Activated CD4-positive, CD25-positive, alpha-beta regulatory T cell treated with anti-CD3 and anti-CD28 coated beads, Interleukin-2, amount 50 U/mL, for 16 hours (primary cell): ENCODE measurements around the gene COX5A.

Source experiments
- DNase-seq: peaks from one replicate; pipeline ENCODE4 v3.0.0-alpha.2; 2020; ENCODE audit warnings: low read depth, low spot score

The COX5A gene

DNA sequence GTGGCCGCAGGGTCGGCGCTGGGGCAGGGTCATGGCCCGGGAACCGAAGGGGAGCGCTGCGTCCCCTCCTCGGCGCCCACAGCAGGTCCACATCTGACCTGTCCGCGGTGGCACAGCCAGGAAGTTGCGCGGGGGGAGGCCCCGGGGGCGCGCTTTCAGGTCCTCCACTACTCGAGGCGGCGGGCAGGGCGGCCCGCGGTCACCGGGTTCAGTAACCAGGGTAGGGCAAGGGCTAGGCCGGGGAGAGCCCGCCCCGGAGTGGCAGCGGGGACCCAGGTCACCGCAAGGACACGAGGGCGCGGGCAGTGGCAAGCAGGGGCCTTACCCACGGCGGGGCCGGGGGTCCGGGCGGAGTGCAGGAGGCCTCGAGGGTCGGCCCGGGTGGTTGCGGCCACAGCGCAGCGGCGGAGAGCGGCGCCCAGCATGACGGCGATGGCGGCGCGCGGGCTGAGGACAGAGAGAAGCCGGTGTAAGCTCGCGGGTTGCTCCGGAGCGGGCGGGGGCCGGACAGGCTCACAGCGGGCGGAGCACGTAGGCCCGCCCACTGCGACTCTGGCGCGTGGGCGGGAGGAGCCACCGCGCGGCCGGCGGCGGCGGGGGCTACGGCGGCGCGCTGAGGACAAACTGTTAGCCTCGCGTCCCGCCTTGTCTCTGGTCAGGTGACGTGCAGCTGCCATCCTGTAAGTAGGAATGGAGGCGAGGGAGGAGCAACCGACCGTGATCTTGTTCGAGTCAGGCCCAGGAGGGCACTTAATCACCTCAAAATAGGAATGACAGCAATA is at the start of gene COX5A:
Gene COX5A, minus strand, starts transcription at position 484 of the 782 bp plus-strand sequence. Its CDS starts 59 bp downstream, at position 425.
- DNase-seq: peak; percentile 86

DNA sequence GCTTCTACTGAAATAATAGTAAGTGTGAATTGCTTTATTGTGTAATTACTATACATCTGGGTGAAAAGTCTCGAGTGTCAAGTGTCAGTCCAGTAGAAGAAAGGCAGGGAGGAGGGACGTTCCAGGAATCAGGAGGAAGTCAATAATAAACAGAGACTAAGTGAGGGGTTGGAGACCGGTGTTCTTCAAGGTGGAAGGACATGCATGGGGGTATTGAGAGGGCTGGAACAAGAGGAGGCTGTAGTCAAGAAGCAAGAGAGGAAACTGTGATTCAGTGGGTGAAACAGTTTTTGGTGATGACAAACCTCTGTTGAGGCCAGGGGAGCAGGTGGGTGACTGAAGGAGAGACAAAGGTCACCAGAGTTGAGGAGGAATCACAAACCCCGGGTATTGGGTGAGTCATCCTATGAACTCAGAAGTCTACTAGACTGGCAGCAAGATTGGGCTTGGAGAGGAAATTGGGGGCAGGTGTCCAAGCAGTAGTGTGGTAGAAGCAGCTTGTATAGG is 45.9 kb upstream of the COX5A start:
- DNase-seq: no peak

DNA sequence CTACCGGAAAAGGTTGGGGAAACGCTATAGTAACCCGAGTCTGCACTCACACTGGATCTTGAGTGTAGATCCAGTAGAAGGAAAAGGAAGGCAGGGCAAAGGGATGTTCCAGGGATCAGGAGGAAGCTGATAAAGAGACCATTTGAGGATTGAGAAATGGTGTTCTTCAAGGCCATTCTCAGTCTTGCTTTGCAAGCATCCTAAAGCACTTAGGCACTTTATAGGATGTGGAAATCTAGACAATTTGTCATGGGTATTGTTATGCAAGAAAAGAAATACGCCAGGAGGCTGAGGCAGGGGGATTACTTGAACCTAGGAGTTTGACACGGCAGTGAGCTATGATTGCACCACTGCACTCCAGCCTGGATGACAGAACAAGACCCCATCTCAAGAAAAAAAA is 44.3 kb upstream of the COX5A start:
- no peak for DNase-seq

DNA sequence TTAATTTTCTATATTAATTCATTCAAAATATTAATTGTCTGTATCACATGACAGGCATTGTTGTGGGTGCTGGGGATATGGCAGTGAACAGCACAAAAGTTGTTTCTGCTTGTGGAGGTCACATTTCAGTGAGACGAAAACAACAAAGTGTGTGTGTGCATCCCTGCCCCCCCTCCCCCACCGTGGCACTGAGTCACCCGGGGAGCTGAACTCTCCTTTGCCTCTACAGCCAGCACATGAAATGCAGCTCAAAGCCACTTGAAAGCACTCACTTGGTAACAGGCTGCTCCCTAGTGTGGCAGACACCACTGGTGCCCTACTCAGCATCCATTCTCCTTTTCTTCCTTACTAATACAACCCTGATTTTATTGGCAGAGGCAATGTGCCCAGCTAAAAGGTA is 40.6 kb upstream of the COX5A start:
- DNase-seq: no peak

DNA sequence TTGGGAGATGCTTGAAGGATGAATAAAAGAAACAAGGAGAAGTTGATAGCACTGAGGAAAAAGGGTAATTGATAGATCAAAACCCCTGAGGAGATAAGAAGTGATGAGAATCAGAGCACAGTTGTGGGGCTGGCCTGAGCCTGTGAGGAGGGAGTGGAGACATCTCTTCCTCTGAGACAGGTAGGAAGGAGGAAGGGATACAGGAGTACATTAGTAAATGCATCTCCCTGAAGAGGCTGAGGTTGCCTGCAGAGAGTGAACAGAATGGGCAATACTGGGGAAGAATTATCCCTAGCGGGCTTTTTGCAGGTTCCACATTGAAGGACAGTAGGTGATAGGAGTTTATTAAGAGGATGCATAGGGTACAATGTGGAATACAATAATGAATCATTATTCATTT is 40.2 kb upstream of the COX5A start:
- no peak for DNase-seq

DNA sequence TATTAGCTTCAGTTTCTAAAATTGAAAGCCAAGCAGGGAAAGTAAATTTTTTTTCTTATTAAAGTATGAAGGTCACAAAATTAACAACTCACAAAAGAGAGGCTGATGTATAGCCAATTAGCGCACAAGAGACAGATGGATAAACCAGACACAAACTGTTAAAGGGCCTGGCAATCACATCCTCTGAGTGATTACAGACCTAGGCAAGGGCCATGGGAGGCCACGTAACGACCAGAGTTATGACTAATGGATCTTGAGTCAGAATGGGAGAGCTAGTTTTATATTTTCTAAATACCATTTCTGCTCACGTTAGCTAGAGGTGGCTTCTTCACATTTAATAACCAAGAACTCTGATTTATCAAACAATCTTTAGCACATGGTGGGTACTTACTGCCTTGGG is 39.7 kb upstream of the COX5A start:
- DNase-seq: no peak

DNA sequence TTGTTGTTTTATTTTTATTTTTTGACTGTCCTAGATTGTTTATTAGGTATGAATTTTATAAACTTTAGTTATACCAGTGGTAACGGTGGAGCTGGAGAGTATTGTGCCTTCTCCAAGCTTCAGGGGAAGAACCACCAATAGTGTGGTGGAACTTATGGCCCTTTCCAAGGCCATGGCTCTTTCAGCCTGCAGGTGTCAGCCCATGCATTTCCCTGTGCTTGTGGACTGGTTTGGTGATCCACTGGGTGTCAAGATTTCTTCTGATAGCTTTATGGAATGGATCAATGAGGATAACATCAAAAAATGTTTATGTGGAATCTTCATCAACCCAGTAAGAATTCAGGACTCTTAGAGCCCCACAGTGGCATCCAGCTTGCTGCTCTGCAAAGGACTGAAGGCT is 38.3 kb upstream of the COX5A start:
- DNase-seq: no peak

DNA sequence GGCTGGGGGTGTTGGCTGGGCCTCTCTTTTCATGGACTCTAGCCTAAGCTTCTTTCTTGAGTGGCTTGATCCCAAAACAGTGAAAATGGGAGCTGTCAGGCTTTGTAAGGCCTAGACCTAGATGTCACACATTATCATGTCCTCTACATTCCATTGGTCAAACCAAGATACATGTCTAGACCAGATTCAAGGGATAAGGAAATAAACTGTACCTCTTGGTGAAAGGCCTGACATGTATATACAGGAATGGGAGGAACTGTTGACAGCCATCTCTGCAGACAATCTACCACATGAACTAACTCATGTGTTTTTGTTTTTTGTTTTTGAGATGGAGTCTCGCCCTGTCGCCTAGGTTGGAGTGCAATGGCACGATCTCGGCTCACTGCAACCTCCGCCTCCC is 29.8 kb upstream of the COX5A start:
- DNase-seq: no peak

DNA sequence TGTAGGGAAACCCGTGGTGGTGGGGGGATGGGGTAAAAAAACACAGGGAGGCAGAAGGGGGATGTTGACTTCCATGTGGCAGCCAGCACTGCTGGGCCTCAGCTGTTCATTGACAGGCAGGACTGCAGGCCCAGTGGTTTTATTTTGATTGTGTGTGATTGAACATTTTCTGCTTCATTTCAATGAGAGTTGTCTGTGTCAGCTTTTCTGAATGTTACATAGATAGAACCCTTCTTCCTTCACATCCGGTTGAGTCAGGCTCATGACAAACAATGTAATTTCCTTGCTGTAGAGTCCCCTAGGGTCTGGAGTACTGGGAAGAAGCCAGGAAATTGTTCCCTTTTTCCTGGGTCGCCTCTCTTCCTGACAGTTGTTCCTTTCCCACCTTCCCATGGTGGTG is 26.9 kb upstream of the COX5A start:
- DNase-seq: no peak

DNA sequence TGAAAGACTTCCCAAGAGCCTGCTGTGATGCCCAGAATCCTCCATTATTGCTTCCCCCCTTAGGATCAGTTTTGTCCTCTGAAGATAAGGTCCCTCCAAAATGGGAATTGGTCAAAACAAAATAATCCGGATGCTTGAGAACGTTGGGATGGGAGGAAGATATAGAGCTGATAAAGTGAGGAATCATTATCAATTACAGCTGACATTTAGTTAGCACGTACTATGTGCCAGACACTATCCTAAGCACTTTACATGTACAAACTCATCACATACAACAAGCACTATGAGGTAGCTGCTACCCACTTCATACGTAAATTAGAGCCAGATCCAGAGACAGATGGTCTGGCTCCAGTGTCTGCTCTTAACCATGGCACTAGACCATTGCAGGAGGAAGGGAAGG is 25.3 kb upstream of the COX5A start:
- DNase-seq: no peak

DNA sequence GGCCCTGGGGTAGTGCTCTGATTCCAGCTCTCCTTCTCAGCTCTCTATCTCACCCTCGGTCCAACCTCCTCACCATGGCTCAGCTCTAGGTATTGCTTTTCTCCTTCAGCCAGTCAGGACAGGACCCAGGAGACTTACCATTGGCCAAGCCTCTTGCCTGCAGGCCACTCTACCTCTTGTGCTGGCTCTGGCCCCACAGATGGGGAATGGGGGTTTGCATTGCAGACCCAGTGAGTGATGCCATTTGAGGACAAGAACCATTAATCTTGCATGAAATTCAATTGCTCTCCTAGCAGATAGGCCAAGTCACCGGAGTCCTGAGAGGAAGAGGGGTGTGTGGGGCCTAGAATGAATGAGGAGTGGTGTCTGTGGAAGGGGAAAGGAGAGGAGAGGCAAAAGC is 24.8 kb upstream of the COX5A start:
- no peak for DNase-seq

DNA sequence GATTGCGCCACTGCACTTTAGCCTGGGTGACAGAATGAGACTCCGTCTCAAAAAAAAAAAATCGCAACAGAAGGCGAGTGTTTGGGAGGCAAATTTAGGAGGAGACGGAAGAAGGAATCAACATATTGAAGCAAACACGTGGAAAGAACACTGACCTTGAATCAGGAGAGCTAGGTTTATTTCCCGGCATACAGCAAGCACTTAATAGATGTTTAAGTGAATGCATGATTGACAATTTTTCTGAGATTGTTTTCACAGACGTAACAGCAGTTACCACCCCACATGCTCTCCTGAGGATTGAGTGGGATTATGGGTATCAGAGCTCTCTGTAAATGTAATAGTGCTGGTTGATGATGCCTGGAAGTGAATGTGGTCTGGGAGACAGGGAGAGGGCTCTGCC is 24.3 kb upstream of the COX5A start:
- DNase-seq: no peak

DNA sequence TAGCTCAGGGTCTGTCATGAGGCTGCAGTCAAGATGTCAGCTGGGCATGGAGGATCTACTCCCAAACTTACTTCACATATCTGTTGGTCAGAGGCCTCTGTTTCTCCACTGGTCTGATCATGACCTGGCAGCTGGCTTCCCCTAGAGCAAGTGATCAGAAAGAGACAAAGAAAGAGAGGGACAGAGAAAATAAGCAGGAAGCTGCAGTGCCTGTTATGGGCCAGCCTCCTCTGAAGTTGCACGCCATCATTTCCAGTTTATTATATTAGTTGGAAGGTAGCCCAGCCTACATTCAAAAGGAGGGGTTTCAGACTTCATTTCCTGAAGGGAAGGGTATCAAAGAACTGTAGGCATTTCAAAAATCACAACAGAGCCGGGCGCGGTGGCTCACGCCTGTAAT is 23.7 kb upstream of the COX5A start:
- DNase-seq: no peak

DNA sequence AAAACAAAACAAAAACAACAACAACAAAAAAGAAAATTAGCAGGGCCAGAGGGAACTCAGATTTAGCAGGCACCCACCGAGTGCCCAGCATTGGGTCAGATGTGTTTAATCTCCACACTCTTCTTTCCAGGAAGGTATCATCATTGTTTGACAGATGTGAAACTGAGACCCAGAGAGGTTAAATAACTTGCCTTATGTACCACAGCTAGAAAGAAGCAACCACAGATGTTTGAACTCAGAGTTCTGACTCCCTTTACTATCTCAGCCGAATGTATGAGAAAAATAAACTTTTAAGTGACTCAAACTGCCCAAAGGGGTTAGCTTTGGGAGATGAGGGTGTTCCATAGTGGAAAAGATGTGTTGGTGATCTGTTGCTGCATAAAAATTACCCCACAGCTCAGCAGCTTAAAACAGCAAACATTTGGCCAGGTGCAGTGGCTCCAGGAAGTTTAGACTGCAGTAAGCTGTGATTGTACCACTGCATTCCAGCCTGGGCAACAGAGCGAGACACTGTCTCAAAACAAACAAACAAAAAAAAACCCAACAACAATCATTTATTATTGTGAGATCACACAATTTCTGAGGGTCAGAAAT is 23.2 kb upstream of the COX5A start:
- no peak for DNase-seq

DNA sequence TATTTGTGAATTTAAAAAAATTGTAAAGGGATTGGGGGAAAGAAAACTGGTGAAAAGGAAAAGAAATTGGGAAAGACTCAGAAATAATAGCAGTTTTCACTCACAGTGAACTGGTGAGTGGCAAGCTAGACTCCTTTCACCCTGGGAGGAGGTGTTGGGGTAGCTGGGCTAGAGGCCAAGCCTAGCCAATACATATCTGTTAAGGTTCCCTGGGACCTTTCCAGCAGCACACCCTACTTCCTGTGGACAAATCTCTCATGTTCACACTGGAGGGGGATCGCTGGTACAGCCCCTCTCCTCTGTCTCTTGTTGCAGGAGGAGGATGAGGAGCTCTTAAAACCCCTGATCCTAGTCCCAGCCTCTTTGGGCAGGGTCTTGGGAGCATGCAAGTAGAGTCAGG is 22.4 kb upstream of the COX5A start:
- DNase-seq: no peak

DNA sequence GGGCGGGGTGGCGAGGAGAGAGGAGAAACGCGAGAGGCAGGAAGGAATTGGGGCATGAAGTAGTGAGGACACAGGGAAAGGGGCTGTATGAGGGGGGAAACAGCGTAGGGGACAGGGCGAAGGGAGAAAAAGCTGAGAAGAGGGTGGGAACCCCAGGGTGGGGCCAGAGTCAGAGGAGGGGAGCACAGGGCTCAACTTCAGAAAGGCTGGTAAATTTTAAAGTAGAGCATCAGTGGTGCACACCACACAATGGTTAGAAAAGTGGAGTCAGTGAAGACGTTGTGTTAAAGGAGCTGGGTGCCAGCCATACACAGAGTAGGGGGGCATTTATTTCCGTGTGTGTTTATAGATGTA is 21.7 kb upstream of the COX5A start:
- DNase-seq: no peak

DNA sequence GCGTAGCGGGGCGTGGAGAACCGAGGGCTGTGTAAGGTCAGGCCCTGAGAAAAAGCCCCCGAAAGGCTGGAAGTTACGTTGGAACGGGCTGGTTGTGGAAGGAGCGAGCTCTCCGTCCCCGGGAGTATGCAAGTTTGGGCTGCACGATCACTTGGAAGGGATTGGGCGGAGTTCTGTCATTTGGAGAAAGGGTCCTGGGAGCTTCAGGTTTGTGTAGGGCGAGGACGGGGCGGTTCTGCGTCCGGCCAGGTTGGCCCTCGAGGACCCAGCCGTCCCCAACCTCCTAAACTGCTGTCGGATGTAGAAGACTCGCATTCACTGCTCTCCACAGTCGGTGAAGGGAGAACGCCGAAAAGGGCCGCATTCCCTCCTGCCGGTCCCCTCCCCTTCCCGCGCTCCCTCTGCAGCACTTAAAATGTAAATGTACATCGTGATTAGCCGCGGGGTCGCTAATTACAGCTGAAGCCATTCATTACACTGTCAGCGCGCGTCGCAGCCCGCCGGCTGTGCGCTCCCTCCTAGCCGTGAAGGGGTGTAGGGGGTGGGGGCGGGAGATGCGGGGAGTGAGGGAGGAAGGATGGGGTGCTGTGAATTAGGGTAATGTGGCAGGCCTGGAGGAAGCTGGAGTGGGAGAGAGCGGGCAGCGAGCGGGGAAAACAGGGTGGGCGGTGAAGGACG is 21.2 kb upstream of the COX5A start:
- DNase-seq: no peak

DNA sequence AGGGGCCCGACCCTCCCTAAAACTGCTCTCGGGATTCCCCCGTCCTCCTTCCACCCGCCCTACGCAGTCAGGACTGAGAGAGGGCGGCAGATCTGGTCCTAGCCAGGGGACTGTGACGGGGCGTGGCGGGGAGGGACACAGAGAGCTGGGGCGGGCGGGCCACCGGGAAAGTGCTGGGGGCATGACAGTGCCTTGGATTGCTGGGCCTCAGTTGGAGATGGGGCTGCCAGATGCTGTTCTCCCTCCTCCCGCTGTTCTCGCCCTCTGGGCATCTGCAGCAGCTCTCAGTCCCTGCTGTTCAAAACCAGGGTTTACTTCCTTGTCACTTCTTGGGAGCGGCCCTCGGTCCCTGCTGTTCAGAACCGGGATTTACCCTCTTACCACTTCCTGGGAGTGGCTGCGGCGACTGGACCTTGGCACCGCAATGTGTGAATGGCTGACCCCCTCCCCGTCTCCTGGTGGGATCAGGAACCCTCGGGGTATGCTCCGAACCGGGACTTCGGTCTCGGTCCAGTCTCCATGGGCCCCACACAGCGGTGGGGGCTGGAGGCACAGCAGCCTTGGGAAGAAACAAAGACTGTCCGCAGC is 20.5 kb upstream of the COX5A start:
- DNase-seq: no peak

DNA sequence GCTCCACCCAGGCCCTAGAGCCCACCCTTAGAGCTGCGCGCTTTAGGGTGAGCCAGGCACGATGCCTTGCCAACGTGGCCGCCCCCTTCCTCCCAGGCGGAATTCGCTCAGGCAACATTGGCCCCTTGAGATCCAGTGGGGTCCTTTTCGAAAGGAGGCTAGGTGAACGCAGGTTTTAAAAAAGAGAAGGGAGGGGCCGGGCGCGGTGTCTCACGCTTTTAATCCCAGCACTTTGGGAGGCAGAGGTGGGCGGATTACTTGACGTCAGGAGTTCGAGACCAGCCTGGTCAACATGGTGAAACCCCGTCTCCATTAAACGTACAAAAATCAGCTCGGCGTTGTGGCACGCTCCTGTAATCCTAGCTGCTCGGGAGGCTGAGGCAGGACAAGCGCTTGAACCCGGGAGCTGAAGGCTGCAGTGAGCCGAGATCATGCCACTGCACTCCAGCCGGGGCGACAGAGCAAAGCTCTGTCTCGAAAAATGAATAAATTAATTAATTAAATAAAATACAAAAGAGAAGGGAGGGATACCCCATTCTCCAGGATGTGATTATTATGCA is 19.7 kb upstream of the COX5A start:
- no peak for DNase-seq

DNA sequence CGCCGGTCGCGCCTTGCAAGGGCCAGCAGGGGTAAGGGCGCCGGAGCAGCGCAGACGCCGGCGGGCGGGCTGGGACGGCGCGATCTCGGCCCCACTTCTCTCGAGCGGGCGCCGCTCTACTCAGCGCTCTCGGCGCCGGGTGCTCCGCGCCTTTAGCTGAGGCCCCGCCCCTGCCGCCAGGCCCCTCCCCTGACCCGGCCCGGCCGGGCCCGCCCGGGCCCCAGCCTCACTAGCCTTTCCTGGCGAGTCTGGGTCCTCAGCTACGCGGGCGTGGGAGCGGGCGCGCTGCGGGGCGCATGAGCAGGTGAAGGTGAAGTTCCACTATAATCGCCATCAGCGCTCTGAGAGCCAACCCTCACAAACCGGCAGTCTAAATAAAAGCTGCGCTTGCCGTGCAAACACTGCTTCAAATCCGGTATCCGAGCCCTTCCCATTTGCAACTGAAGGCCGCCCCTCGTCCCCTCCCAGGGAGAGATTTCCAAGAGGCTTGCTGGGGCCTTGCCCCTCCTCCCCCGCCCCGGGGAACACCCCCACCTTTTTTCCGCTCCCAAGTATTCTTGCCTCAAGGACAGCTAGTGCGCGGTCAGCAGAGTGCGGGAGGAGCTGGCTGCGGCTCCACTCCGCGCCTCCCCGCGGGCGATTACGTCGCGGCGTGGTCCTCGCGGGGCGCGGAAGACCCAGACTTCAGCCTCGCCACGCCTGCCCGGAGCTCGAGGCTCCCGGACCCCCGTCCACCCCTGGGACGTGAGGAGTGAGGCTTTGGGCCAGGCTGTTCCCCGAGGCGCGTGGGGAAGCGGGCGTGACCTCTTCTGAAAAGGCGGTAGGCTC is 19.0 kb upstream of the COX5A start, which contains the start of gene RPP25:
Gene RPP25, minus strand, starts transcription at position 125 of the 828 bp plus-strand sequence. CDS start 189 bp downstream, outside the sequence.
- DNase-seq: no peak
